PC-9 (cell line): ENCODE measurements around the gene BEX3. TPM values are rescaled to one million over a fixed set of nuclear protein-coding genes. Genes with fewer than 3 reads are reported as not detected.
A peak's percentile ranks its signal among the peaks of the same experiment; 100 is the strongest.

Experiments
- BruUV-seq: library from RNA; stranded (reverse); fragments of 400-500 nt; replicated peaks from 2 replicates; lab custom pipeline; 2021; lab: Mats Ljungman, UMichigan
- CTCF ChIA-PET: fragments of 300-600 bp; sonication (Branson Sonifier 250); formaldehyde crosslinking; loops from one replicate; lab custom pipeline; 2022; ENCODE audit warnings: antibody characterized with exemption; lab: Charles Lee
- POLR2A ChIA-PET: fragments of 300-600 bp; sonication (Branson Sonifier 250); formaldehyde crosslinking; loops from one replicate; lab custom pipeline; 2022; ENCODE audit warnings: antibody characterized with exemption; ENCODE audit not compliant: unreplicated experiment; lab: Charles Lee
- DNase-seq, 2 experiments: peaks; one replicate each; pipeline versions ENCODE4 v3.0.0 to v3.0.0-alpha.2; 2015 to 2022; ENCODE audit warnings: mixed read lengths in 1 of 2
- H2AFZ ChIP-seq: fragments of 200-600 bp; sonication (generic); 2 replicates; pipeline ENCODE4 v1.8.1; 2017; ENCODE audit warnings: antibody characterized with exemption
- H3F3A ChIP-seq: fragments of 200-600 bp; sonication (generic); 2 replicates; pipeline ENCODE4 v1.8.1; 2017; ENCODE audit warnings: antibody characterized with exemption, mild to moderate bottlenecking, low read depth; ENCODE audit not compliant: insufficient read depth
- H3K27ac ChIP-seq: fragments of 200-600 bp; sonication (generic); 2 replicates; pipeline ENCODE4 v1.6.1; 2016; ENCODE audit warnings: mixed run types
- H3K27me3 ChIP-seq: fragments of 200-600 bp; sonication (generic); 2 replicates; pipeline ENCODE4 v1.6.1; 2016; ENCODE audit warnings: low read depth, mixed run types; ENCODE audit not compliant: insufficient read depth
- H3K36me3 ChIP-seq: fragments of 200-600 bp; sonication (generic); 2 replicates; pipeline ENCODE4 v1.6.1; 2016; ENCODE audit warnings: low read depth, mixed run types
- H3K4me1 ChIP-seq: fragments of 200-600 bp; sonication (generic); replicated peaks from 2 replicates; pipeline ENCODE4 v1.6.1; 2016; ENCODE audit warnings: mixed run types; ENCODE audit not compliant: insufficient read depth
- H3K4me2 ChIP-seq: fragments of 200-600 bp; sonication (generic); 2 replicates; pipeline ENCODE4 v1.6.1; 2017; ENCODE audit warnings: mixed run types
- H3K4me3 ChIP-seq: fragments of 200-600 bp; sonication (generic); 2 replicates; pipeline ENCODE4 v1.6.1; 2016; ENCODE audit warnings: mixed run types
- H3K79me2 ChIP-seq: fragments of 200-600 bp; sonication (generic); 2 replicates; pipeline ENCODE4 v1.6.1; 2017; ENCODE audit warnings: low read depth, mixed run types
- H3K9me2 ChIP-seq: fragments of 200-600 bp; sonication (generic); 2 replicates; pipeline ENCODE4 v1.8.1; 2017; ENCODE audit warnings: mild to moderate bottlenecking; ENCODE audit not compliant: insufficient read depth
- H3K9me3 ChIP-seq: fragments of 200-600 bp; sonication (generic); 2 replicates; pipeline ENCODE4 v1.8.1; 2016; ENCODE audit warnings: low read depth; ENCODE audit not compliant: insufficient read depth
- H4K20me1 ChIP-seq: fragments of 200-600 bp; sonication (generic); 2 replicates; pipeline ENCODE4 v1.8.1; 2017; ENCODE audit not compliant: insufficient read depth
- EZH2 ChIP-seq: fragments of 200-600 bp; sonication (generic); IDR thresholded peaks from 2 replicates; pipeline ENCODE4 v1.8.0; 2017; ENCODE audit warnings: antibody characterized with exemption, low read depth
- intact Hi-C: fragments of 100-400 bp; cut with micrococcal nuclease; formaldehyde crosslinking; loops from one replicate; pipeline ENCODE4 v1.10.0; 2022; ENCODE audit not compliant: unreplicated experiment
- total RNA-seq: library from RNA; stranded (reverse); gene quantifications from 2 replicates; pipeline ENCODE4 v1.2.3, GENCODE V29; 2021
- TF ChIP-seq, protein P1 (sequence below): fragments of 200-600 bp; sonication (generic); conservative IDR thresholded peaks from 2 replicates; pipeline ENCODE4 v1.6.1; 2017; ENCODE audit warnings: mixed run types, antibody characterized with exemption, mild to moderate bottlenecking, moderate library complexity

BEX3 gene
- total RNA-seq, 1 experiment from 2014 or later = 120 TPM

DNA sequence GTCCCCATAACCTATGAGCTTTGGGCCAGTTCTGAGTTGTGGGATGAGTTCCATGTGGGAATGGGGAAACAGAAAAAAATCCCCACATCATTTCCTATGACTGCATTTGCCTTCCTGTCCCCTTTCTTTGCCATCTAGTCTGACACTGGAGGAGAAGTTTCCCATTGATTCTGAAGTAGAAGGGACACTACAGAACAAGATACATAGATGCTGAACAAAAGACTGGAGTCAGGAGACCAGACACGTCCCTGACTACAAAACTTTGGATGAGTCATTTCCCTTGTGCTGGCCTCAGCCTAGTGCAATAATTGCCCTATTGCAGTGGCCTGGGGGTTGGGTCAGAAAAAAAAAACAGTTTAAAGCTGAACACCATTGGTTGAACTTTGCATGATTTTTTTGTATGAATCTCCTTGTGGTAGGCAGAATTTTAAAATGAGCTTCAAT lies 22.1 kb downstream of the BEX3 start:
- CTCF ChIA-PET = no interaction called here
- H3K9me3 ChIP-seq = no peaks in the 10 kb centered on the region

DNA sequence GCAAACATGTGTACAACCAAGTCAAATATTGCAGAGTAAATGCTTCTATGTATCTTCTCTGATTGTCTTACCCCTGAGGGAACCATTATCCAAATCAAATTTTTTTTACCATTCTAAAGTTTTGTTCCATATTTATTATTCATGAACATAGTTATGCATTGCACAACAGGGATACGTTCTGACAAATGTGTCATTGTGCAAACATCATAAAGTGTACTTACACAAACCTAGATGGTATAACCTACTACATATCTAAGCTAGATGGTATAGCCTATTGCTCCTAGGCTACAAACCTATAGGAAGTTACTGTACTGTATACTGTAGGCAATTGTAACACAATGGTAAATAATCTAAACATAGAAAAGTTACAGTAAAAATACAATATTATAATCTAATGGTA lies 23.4 kb downstream of the BEX3 start:
- Histone ChIP-seq H3F3A (no peaks in the 10 kb centered on the region), H3K9me2 (no peaks in the 10 kb centered on the region), H3K4me1 (peaks cover 12% of the 10 kb centered on the region; the same call in 1 of the 2 replicates), H3K36me3 (no peaks in the 10 kb centered on the region), H3K27me3 (no peaks in the 10 kb centered on the region), H3K27ac (no peak overlapping the region), H3K79me2 (no peaks in the 10 kb centered on the region), H3K9me3 (no peaks in the 10 kb centered on the region), H3K4me3 (no peak overlapping the region), H3K4me2 (no peak overlapping the region), H2AFZ (no peak overlapping the region), H4K20me1 (no peaks in the 10 kb centered on the region)
- ChIA-PET POLR2A (no interaction called here), CTCF (no interaction called here)
- intact Hi-C loops = no loop called here
- no TSS peak for BruUV-seq
- peak in 1 of 2 experiments; percentile 50 for DNase-seq
- TF ChIP-seq, protein P1, sequence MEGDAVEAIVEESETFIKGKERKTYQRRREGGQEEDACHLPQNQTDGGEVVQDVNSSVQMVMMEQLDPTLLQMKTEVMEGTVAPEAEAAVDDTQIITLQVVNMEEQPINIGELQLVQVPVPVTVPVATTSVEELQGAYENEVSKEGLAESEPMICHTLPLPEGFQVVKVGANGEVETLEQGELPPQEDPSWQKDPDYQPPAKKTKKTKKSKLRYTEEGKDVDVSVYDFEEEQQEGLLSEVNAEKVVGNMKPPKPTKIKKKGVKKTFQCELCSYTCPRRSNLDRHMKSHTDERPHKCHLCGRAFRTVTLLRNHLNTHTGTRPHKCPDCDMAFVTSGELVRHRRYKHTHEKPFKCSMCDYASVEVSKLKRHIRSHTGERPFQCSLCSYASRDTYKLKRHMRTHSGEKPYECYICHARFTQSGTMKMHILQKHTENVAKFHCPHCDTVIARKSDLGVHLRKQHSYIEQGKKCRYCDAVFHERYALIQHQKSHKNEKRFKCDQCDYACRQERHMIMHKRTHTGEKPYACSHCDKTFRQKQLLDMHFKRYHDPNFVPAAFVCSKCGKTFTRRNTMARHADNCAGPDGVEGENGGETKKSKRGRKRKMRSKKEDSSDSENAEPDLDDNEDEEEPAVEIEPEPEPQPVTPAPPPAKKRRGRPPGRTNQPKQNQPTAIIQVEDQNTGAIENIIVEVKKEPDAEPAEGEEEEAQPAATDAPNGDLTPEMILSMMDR = no peak
- TF ChIP-seq EZH2 = no peak

More for the DNA sequence above, 22.1 kb downstream of the BEX3 start:
- H3K27ac ChIP-seq = no peak overlapping the region
- H3K4me2 ChIP-seq = no peak overlapping the region
- DNase-seq = no peak
- H3K36me3 ChIP-seq = no peaks in the 10 kb centered on the region
- intact Hi-C loops = no loop called here
- BruUV-seq = no TSS peak
- no peak overlapping the region for H3K4me3 ChIP-seq
- H3K9me2 ChIP-seq = no peaks in the 10 kb centered on the region
- peaks cover 6% of the 10 kb centered on the region; the same call in 1 of the 2 replicates for H3K4me1 ChIP-seq
- TF ChIP-seq EZH2 = no peak
- TF ChIP-seq, protein P1 = no peak
- no peaks in the 10 kb centered on the region for H3K27me3 ChIP-seq
- POLR2A ChIA-PET = no interaction called here
- H4K20me1 ChIP-seq = no peaks in the 10 kb centered on the region
- H2AFZ ChIP-seq = no peak overlapping the region
- H3F3A ChIP-seq = no peaks in the 10 kb centered on the region
- no peaks in the 10 kb centered on the region for H3K79me2 ChIP-seq

DNA sequence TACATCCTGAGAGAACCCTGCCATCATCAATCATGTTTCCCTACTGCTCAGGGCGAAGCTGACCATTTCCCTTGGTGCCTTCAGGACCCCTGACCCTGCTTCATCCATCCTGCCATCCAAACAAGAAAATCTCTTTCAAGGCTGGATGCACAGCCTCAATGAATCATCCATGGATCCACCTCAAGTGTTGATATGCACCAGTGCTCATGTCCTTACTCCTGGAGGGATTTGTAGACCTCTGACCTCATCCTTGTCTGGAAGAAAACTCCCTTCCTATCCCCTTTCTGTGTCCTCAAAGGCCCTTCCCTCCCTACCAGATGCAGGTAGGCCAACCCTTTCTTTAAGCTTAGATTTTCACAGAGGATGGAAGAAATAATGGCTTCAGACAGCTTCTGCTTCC lies 24.6 kb downstream of the BEX3 start:
- H3K9me2 ChIP-seq = no peaks in the 10 kb centered on the region
- no peak overlapping the region for H3K4me3 ChIP-seq
- POLR2A ChIA-PET = no interaction called here
- H3K4me1 ChIP-seq = peaks cover 12% of the 10 kb centered on the region; the same call in 1 of the 2 replicates
- DNase-seq = no peak
- no peaks in the 10 kb centered on the region for H4K20me1 ChIP-seq
- no peak overlapping the region for H3K4me2 ChIP-seq
- TF ChIP-seq, protein P1 = no peak
- no peak for TF ChIP-seq EZH2
- H2AFZ ChIP-seq = no peak overlapping the region
- no peaks in the 10 kb centered on the region for H3K79me2 ChIP-seq
- CTCF ChIA-PET = no interaction called here
- intact Hi-C loops = no loop called here
- no peaks in the 10 kb centered on the region for H3K36me3 ChIP-seq
- H3K27me3 ChIP-seq = no peaks in the 10 kb centered on the region
- no peaks in the 10 kb centered on the region for H3F3A ChIP-seq
- no peak overlapping the region for H3K27ac ChIP-seq
- no peaks in the 10 kb centered on the region for H3K9me3 ChIP-seq
- no TSS peak for BruUV-seq
